H1 (cell line): ENCODE results near the gene HDAC7. TPM values are rescaled to one million over a fixed set of nuclear protein-coding genes. Genes with fewer than 3 reads are reported as not detected.

Experiments
- CTCF ChIA-PET: fragments of 300-600 bp; sonication (Branson Sonifier 250); formaldehyde crosslinking; loops from one replicate; lab custom pipeline; 2021; ENCODE audit not compliant: partially characterized antibody; lab: Charles Lee
- POLR2A ChIA-PET: fragments of 300-600 bp; sonication (Branson Sonifier 250); formaldehyde crosslinking; loops from one replicate; lab custom pipeline; 2021; ENCODE audit warnings: inconsistent platforms; ENCODE audit not compliant: partially characterized antibody; lab: Charles Lee
- DNase-seq, 2 experiments: peaks; one replicate each; pipeline versions ENCODE4 v3.0.0 to v3.0.0-alpha.2; 2010 to 2022; ENCODE audit warnings: low spot score in 2 of 2, low read depth in 1 of 2, mixed read lengths in 1 of 2
- FAIRE-seq: peaks from 2 replicates; lab custom pipeline; 2011; peaks lifted over from hg19 to GRCh38; lab: Jason Lieb, UNC
- H2AFZ ChIP-seq: 2 replicates; pipeline ENCODE4 v1.8.1; 2012; ENCODE audit warnings: low read length, inconsistent platforms
- H2AK5ac ChIP-seq: 2 replicates; pipeline ENCODE4 v1.6.1; 2013; ENCODE audit warnings: low read depth, low read length
- H2BK120ac ChIP-seq: replicated peaks from 2 replicates; pipeline ENCODE3; 2013; ENCODE audit warnings: low read depth, low read length, inconsistent platforms
- H2BK12ac ChIP-seq: 2 replicates; pipeline ENCODE4 v1.6.1; 2013; ENCODE audit warnings: low read depth, low read length
- H2BK15ac ChIP-seq: 2 replicates; pipeline ENCODE4 v1.6.1; 2013; ENCODE audit warnings: low read length
- H2BK20ac ChIP-seq: 2 replicates; pipeline ENCODE4 v1.6.1; 2013; ENCODE audit warnings: low read length
- H2BK5ac ChIP-seq: 2 replicates; pipeline ENCODE4 v1.6.1; 2013; ENCODE audit warnings: low read depth, low read length
- H3K14ac ChIP-seq: 2 replicates; pipeline ENCODE4 v1.6.1; 2013; ENCODE audit warnings: inconsistent platforms; ENCODE audit not compliant: insufficient read length
- H3K18ac ChIP-seq: 2 replicates; pipeline ENCODE4 v1.6.1; 2013; ENCODE audit warnings: low read length; ENCODE audit errors: extremely low read depth
- H3K23ac ChIP-seq: 2 replicates; pipeline ENCODE4 v1.6.1; 2013; ENCODE audit warnings: inconsistent platforms; ENCODE audit not compliant: insufficient read length
- H3K23me2 ChIP-seq: 2 replicates; pipeline ENCODE4 v1.6.1; 2013; ENCODE audit warnings: low read depth, low read length
- H3K27ac ChIP-seq: 2 replicates; pipeline ENCODE4 v1.6.1; 2011; ENCODE audit warnings: low read depth, low read length, inconsistent platforms
- H3K27me3 ChIP-seq, 4 experiments: replicated peaks in 1 of 4; 1 replicate in 1 of 4; 2 replicates in 3 of 4; pipeline versions ENCODE4 v1.6.1 to v1.8.1; 2011 to 2013; ENCODE audit warnings: low read length in 3 of 4, mild to moderate bottlenecking in 3 of 4, inconsistent platforms in 2 of 4, mixed read lengths in 2 of 4, moderate library complexity in 1 of 4; ENCODE audit not compliant: control insufficient read depth in 3 of 4, insufficient read depth in 3 of 4; ENCODE audit errors: extremely low read depth in 1 of 4
- H3K36me3 ChIP-seq, 4 experiments: 2 replicates each; pipeline versions ENCODE4 v1.6.1 to v1.8.1; 2011 to 2013; ENCODE audit warnings: mild to moderate bottlenecking in 4 of 4, low read length in 3 of 4, moderate library complexity in 2 of 4, control low read depth in 1 of 4, inconsistent platforms in 1 of 4; ENCODE audit not compliant: insufficient read depth in 4 of 4, control insufficient read depth in 2 of 4
- H3K4ac ChIP-seq: replicated peaks from 2 replicates; pipeline ENCODE3; 2013; ENCODE audit warnings: low read length, low read depth, mixed read lengths, inconsistent platforms; ENCODE audit not compliant: insufficient read length
- H3K4me1 ChIP-seq, 4 experiments: replicated peaks in 1 of 4; 1 replicate in 1 of 4; 2 replicates in 3 of 4; pipeline versions ENCODE4 v1.6.1 to v1.8.1; 2011 to 2013; ENCODE audit warnings: low read length in 3 of 4, inconsistent platforms in 2 of 4, mixed read lengths in 1 of 4; ENCODE audit not compliant: insufficient read depth in 4 of 4, control insufficient read depth in 3 of 4
- H3K4me2 ChIP-seq, 2 experiments: 2 replicates each; pipeline versions ENCODE4 v1.6.1 to v1.8.1; 2011 to 2013; ENCODE audit warnings: low read depth in 2 of 2, low read length in 2 of 2, control low read depth in 1 of 2, inconsistent platforms in 1 of 2, mild to moderate bottlenecking in 1 of 2; ENCODE audit not compliant: insufficient read depth in 1 of 2
- H3K4me3 ChIP-seq, 4 experiments: fragments of 200-600, 300-600 bp in 1 of 4; sonication (generic), shearing (Covaris generic), sonication (Bioruptor Twin) in 1 of 4; 2 replicates each; pipeline versions ENCODE4 v1.5.1 to v1.8.1; 2011 to 2016; ENCODE audit warnings: low read length in 4 of 4, low read depth in 3 of 4, control low read depth in 2 of 4, inconsistent platforms in 2 of 4, mild to moderate bottlenecking in 2 of 4, mixed read lengths in 1 of 4, moderate library complexity in 1 of 4; ENCODE audit not compliant: insufficient read depth in 2 of 4; ENCODE audit errors: extremely low read depth in 1 of 4
- H3K56ac ChIP-seq: replicated peaks from 2 replicates; pipeline ENCODE3; 2013; ENCODE audit warnings: low read depth, mild to moderate bottlenecking, mixed read lengths, low read length, inconsistent platforms; ENCODE audit not compliant: insufficient read length
- H3K79me1 ChIP-seq: 2 replicates; pipeline ENCODE4 v1.6.1; 2013; ENCODE audit warnings: low read depth, low read length, control low read depth
- H3K79me2 ChIP-seq, 2 experiments: 2 replicates each; pipeline versions ENCODE4 v1.6.1 to v1.8.1; 2012 to 2013; ENCODE audit warnings: low read length in 2 of 2, mild to moderate bottlenecking in 2 of 2, inconsistent platforms in 1 of 2; ENCODE audit not compliant: insufficient read depth in 2 of 2, control insufficient read depth in 1 of 2
- H3K9ac ChIP-seq, 4 experiments: replicated peaks in 1 of 4; 1 replicate in 1 of 4; 2 replicates in 3 of 4; pipeline versions ENCODE4 v1.6.1 to v1.8.1; 2011 to 2013; ENCODE audit warnings: low read depth in 3 of 4, low read length in 3 of 4, control low read depth in 2 of 4, mild to moderate bottlenecking in 2 of 4, moderate library complexity in 2 of 4, inconsistent platforms in 1 of 4; ENCODE audit errors: extremely low read depth in 1 of 4
- H3K9me3 ChIP-seq, 2 experiments: 2 replicates each; pipeline versions ENCODE4 v1.6.1 to v1.8.1; 2012 to 2013; ENCODE audit warnings: mild to moderate bottlenecking in 2 of 2, moderate library complexity in 2 of 2, control low read depth in 1 of 2, inconsistent platforms in 1 of 2, low read depth in 1 of 2, low read length in 1 of 2, mixed read lengths in 1 of 2; ENCODE audit not compliant: insufficient read depth in 2 of 2
- H4K20me1 ChIP-seq, 2 experiments: replicated peaks in 1 of 2; 2 replicates each; pipeline versions ENCODE3 to v1.8.1; 2011 to 2013; ENCODE audit warnings: inconsistent platforms in 2 of 2, low read length in 2 of 2, mild to moderate bottlenecking in 1 of 2; ENCODE audit not compliant: insufficient read depth in 2 of 2, control insufficient read depth in 1 of 2
- H4K5ac ChIP-seq: 2 replicates; pipeline ENCODE4 v1.6.1; 2013; ENCODE audit warnings: low read length, low read depth, mixed read lengths, inconsistent platforms; ENCODE audit not compliant: insufficient read length
- H4K8ac ChIP-seq: 2 replicates; pipeline ENCODE4 v1.8.0; 2013; ENCODE audit warnings: mild to moderate bottlenecking, moderate library complexity, low read length, inconsistent platforms; ENCODE audit not compliant: insufficient read depth; ENCODE audit errors: extremely low read depth
- H4K91ac ChIP-seq: replicated peaks from 2 replicates; pipeline ENCODE3; 2013; ENCODE audit warnings: low read length, mixed read lengths, inconsistent platforms; ENCODE audit not compliant: insufficient read length
- BACH1 ChIP-seq: IDR thresholded peaks from 2 replicates; pipeline ENCODE4 v1.6.1; 2012; ENCODE audit warnings: low read length, improper control_type of control experiment
- HDAC2 ChIP-seq, 2 experiments: fragments of 300-600 bp in 1 of 2; sonication (generic) in 1 of 2; IDR thresholded peaks; 2 replicates each; pipeline ENCODE4 v1.6.1; 2011 to 2012; ENCODE audit warnings: low read depth in 2 of 2, low read length in 2 of 2, mild to moderate bottlenecking in 2 of 2, moderate library complexity in 2 of 2, borderline replicate concordance in 1 of 2, inconsistent platforms in 1 of 2
- JUN ChIP-seq: IDR thresholded peaks from 2 replicates; pipeline ENCODE4 v1.6.1; 2011; ENCODE audit warnings: low read depth, mild to moderate bottlenecking, improper control_type of control experiment, low read length
- JUND ChIP-seq: IDR thresholded peaks from 2 replicates; pipeline ENCODE4 v1.6.1; 2011; ENCODE audit warnings: mild to moderate bottlenecking, improper control_type of control experiment, low read length
- KDM5A ChIP-seq: fragments of 200-600 bp; IDR thresholded peaks from 2 replicates; pipeline ENCODE4 v1.7.1; 2012; ENCODE audit warnings: mild to moderate bottlenecking, low read length, inconsistent platforms, mixed read lengths
- MAFK ChIP-seq: IDR thresholded peaks from 2 replicates; pipeline ENCODE4 v1.6.1; 2012; ENCODE audit warnings: low read depth, mild to moderate bottlenecking, improper control_type of control experiment, low read length
- NANOG ChIP-seq: IDR thresholded peaks from 2 replicates; pipeline ENCODE4 v1.6.1; 2011; ENCODE audit warnings: low read length, low read depth, mild to moderate bottlenecking, inconsistent platforms; ENCODE audit not compliant: insufficient read depth, poor library complexity, severe bottlenecking
- RAD21 ChIP-seq, 2 experiments: IDR thresholded peaks in 1 of 2; conservative IDR thresholded peaks in 1 of 2; 2 replicates each; pipeline ENCODE4 v1.6.1; 2011; ENCODE audit warnings: low read depth in 2 of 2, low read length in 2 of 2, improper control_type of control experiment in 1 of 2, inconsistent platforms in 1 of 2, mild to moderate bottlenecking in 1 of 2, moderate library complexity in 1 of 2
- whole genome bisulfite sequencing, 2 experiments: shearing (Covaris generic) in 1 of 2; methylation state at CpG; one replicate each; pipeline versions ENCODE4 v1.1.6 to v1.1.7; 2013 to 2015; ENCODE audit warnings: low lambda C conversion rate in 2 of 2, mixed read lengths in 2 of 2, inconsistent platforms in 1 of 2, low coverage in 1 of 2, missing lambda C conversion rate in 1 of 2; ENCODE audit not compliant: insufficient replicate concordance in 2 of 2, insufficient coverage in 1 of 2, insufficient read length in 1 of 2; ENCODE audit errors: extremely low coverage in 1 of 2, missing lambda C conversion rate in 1 of 2; 5-methylcytosine and 5-hydroxymethylcytosine counted together
- polyA plus RNA-seq, 7 experiments: library from polyadenylated mRNA; depleted of rRNA in 3 of 7; stranded (reverse) in 5 of 7; unstranded in 2 of 7; fragments of >200 nt in 5 of 7; fragments of 200-250 nt in 2 of 7; gene quantifications; 1 replicate in 5 of 7; 2 replicates in 1 of 7; 4 replicates in 1 of 7; pipeline versions ENCODE4 v1.2.1 to v1.2.3, GENCODE V29; 2011 to 2013; ENCODE audit warnings: missing spikeins in 2 of 7, mixed read lengths in 2 of 7
- total RNA-seq: library from RNA; stranded (reverse); fragmentation: NEBNext Ultra II Directional; extraction: Animal tissue kit (Norgen Biotek cat#: 25700); gene quantifications from 2 replicates; pipeline ENCODE4 v1.2.1, GENCODE V29; 2021
- TF ChIP-seq, protein P1 (sequence below): IDR thresholded peaks from 2 replicates; pipeline ENCODE4 v1.6.1; 2011; ENCODE audit warnings: low read length, improper control_type of control experiment
- TF ChIP-seq, protein P2 (sequence below): IDR thresholded peaks from 2 replicates; pipeline ENCODE4 v1.6.1; 2012; ENCODE audit warnings: inconsistent platforms

HDAC7 gene
- total and polyA plus RNA-seq, 2 of the 8 experiments (the other 6 are each of a cell fraction or from before 2014, with no cell fraction given), result 25.5 to 84.9 TPM

DNA sequence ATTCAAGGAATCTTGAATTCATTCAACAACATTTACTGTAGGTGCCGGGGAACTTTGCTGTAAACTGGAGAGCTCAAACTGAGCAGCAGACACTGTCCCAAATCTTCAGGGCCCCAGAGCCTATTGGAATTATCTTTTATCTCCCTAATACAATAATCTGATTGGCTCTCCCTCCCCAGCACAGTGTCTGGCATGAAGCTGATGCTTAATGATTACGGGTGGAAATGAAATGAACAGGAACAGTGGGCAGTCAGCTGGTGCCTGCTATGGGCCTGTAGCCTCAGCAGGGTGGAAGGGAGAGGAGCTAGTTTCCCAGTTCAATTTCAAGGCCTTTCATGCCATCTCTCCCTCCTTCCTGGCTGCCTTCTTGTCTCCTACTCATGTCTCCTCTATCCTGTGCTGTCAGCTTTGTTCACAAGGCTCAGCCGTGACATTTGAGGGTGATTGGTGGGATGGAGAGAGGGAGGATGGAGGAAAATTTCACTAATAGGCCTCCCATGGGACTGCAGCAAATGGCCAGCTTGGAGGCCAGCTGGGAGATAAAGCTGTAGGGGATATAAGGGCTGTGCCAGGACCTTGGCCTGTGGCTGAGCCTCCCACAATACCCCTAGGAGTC is 56.7 kb downstream of the HDAC7 start:
- Histone ChIP-seq H3K4ac (no peak overlapping the region), H3K4me2 (no peak overlapping the region), H3K27ac (no peak overlapping the region), H3K18ac (no peak overlapping the region; the same call in 1 of the 2 replicates), H3K36me3 (no peaks in the 10 kb centered on the region), H2BK15ac (no peak overlapping the region), H4K91ac (no peak overlapping the region), H3K9me3 (no peaks in the 10 kb centered on the region), H3K56ac (no peak overlapping the region), H2BK5ac (no peak overlapping the region), H3K4me1 (peaks cover 0 to 10% (median 6%) of the 10 kb centered on the region in 4 experiments; a peak in 5 of 7 replicates), H4K20me1 (no peaks in the 10 kb centered on the region), H3K27me3 (peaks cover 0 to 2% (median 0%) of the 10 kb centered on the region in 4 experiments; a peak in 2 of 7 replicates), H4K8ac (no peak overlapping the region), H3K79me2 (no peaks in the 10 kb centered on the region), H2AFZ (no peak overlapping the region), H3K4me3 (no peak overlapping the region), H3K79me1 (no peaks in the 10 kb centered on the region), H2BK120ac (no peak overlapping the region), H2AK5ac (no peak overlapping the region), H2BK20ac (no peak overlapping the region), H2BK12ac (peak overlapping the region; percentile 76; the same call in 1 of the 2 replicates), H3K9ac (no peak overlapping the region), H3K23ac (no peak overlapping the region), H3K23me2 (peaks cover 8% of the 10 kb centered on the region; the same call in 1 of the 2 replicates), H3K14ac (no peak overlapping the region), H4K5ac (no peak overlapping the region)
- ChIA-PET CTCF (interaction anchor here (0.7 to 64.6 kb wide), 9 partner anchors 9 to 261 kb away, joined by 3 to 2442 read pairs (median 7); partner anchors contain the start of genes ENDOU and SLC48A1), POLR2A (interaction anchor here (0.7 to 2.6 kb wide), 5 partner anchors 10 to 206 kb away, joined by 3 to 9 read pairs (median 3); partner anchors contain the start of gene SLC48A1)
- 87% methylated on average over 3 of the region's 3 CpGs; no CpG with 5 or more reads in 1 of the 2 experiments for WGBS, 2 experiments
- DNase-seq, result no peak
- FAIRE-seq, result no peak
- TF ChIP-seq KDM5A, result no peak
- no peak for TF ChIP-seq MAFK
- no peak for TF ChIP-seq HDAC2 (IDR thresholded peaks at IDR 0.05; ENCODE audit: borderline replicate concordance in 1 of 2, low read depth in 2 of 2, low read length in 2 of 2)
- TF ChIP-seq RAD21 (IDR thresholded peaks at IDR 0.05 in 1 of 2, conservative IDR thresholded peaks at IDR 0.05 in 1 of 2; ENCODE audit: low read depth in 2 of 2, low read length in 2 of 2), result no peak
- no peak for TF ChIP-seq JUND
- TF ChIP-seq, protein P1, sequence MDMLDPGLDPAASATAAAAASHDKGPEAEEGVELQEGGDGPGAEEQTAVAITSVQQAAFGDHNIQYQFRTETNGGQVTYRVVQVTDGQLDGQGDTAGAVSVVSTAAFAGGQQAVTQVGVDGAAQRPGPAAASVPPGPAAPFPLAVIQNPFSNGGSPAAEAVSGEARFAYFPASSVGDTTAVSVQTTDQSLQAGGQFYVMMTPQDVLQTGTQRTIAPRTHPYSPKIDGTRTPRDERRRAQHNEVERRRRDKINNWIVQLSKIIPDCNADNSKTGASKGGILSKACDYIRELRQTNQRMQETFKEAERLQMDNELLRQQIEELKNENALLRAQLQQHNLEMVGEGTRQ, result no peak
- no peak for TF ChIP-seq JUN
- TF ChIP-seq, protein P2, sequence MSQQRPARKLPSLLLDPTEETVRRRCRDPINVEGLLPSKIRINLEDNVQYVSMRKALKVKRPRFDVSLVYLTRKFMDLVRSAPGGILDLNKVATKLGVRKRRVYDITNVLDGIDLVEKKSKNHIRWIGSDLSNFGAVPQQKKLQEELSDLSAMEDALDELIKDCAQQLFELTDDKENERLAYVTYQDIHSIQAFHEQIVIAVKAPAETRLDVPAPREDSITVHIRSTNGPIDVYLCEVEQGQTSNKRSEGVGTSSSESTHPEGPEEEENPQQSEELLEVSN, result no peak
- no peak for TF ChIP-seq BACH1
- TF ChIP-seq NANOG, result no peak
